Lower lobe of right lung (tissue), 2 donors: Measurements from ENCODE around the gene FUZ. TPM values are rescaled to one million over a fixed set of nuclear protein-coding genes. Genes with fewer than 3 reads are reported as not detected.
A peak's percentile ranks its signal among the peaks of the same experiment; 100 is the strongest.

ENCODE experiments used
- ATAC-seq, 2 donors: fragments of 200-7000 bp; cut with Tn5 transposase; one replicate each; pipeline ENCODE4 v1.9.1; 2020 to 2022; ENCODE audit warnings: mild to moderate bottlenecking in 2 of 2, moderate library complexity in 2 of 2
- DNase-seq: peaks from one replicate; pipeline ENCODE4 v3.0.0-alpha.2; 2020
- H3K27ac ChIP-seq: fragments of 200-600 bp; one replicate; pipeline ENCODE4 v1.8.0; 2022
- H3K27me3 ChIP-seq: fragments of 200-600 bp; one replicate; pipeline ENCODE4 v1.8.0; 2022; ENCODE audit warnings: low read depth
- H3K36me3 ChIP-seq: fragments of 200-600 bp; one replicate; pipeline ENCODE4 v1.8.0; 2022; ENCODE audit warnings: mild to moderate bottlenecking
- H3K4me1 ChIP-seq: fragments of 200-600 bp; one replicate; pipeline ENCODE4 v1.8.0; 2022
- H3K4me3 ChIP-seq: fragments of 200-600 bp; one replicate; pipeline ENCODE4 v1.8.0; 2022; ENCODE audit warnings: mild to moderate bottlenecking
- H3K9me3 ChIP-seq: fragments of 200-600 bp; one replicate; pipeline ENCODE4 v1.8.0; 2022
- intact Hi-C: fragments of 100-400 bp; cut with DNase I; formaldehyde crosslinking; loops from one replicate; pipeline ENCODE4 v1.11.0; 2022
- microRNA-seq: library from miRNA; unstranded; fragments of <30 nt; microRNA quantifications from one replicate; pipeline ENCODE4 v1.2.0, GENCODE V29; 2020; ENCODE audit warnings: borderline number of aligned reads
- total RNA-seq: library from RNA; stranded (reverse); fragmentation: NEBNext Ultra II Directional; extraction: Animal tissue kit (Norgen Biotek cat#: 25700); gene quantifications from one replicate; pipeline ENCODE4 v1.2.1, GENCODE V29; 2021
- TF ChIP-seq, protein P1 (sequence below): fragments of 200-600 bp; IDR thresholded peaks from one replicate; pipeline ENCODE4 v1.8.0; 2022; ENCODE audit warnings: antibody characterized with exemption, mild to moderate bottlenecking
- donor health status: DM: no; HTN: yes; CAD: no; lungs with severe emphysema.

The FUZ gene
- total RNA-seq, 1 donor from 2014 or later = 24.0 TPM

DNA sequence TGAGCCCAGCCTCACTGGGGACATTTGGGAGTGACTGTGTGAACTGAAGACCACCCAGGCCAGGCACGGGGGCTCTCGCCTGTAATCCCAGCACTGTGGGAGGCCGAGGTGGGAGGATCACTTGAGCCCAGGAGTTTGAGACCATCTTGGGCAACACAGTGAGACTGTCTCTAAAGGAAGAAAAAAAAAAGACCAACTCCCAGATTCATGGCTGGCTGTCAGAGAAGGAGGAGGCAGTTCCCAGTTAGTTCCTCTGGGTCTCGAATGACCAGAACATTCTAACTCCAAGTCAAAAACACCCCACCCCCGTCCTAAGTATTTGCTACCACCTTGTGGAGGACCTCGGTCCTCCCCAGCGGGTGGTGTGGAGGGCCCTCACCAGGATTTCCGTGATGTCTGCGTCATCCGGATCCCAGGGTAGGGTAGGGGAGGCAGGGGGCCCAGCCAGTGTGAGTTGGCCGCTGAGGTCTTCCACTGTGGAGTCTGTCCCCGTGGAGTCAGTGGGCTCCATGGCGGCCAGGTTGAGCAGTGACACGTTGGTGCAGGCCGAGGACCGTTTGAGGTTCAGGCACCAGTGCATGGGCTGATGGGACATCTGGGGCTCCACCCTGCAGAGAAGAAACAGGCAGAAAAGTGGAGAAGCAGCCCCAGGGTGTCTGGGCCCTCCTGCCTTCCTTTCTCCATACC is 51.3 kb downstream of the FUZ start:
- Histone ChIP-seq H3K4me3 (no peak overlapping the region), H3K4me1 (peaks cover 9% of the 10 kb centered on the region), H3K27ac (peak overlapping the region; percentile 59), H3K9me3 (no peaks in the 10 kb centered on the region), H3K27me3 (no peaks in the 10 kb centered on the region), H3K36me3 (no peaks in the 10 kb centered on the region)
- ATAC-seq (no peak), DNase-seq (no peak)
- TF ChIP-seq, protein P1, sequence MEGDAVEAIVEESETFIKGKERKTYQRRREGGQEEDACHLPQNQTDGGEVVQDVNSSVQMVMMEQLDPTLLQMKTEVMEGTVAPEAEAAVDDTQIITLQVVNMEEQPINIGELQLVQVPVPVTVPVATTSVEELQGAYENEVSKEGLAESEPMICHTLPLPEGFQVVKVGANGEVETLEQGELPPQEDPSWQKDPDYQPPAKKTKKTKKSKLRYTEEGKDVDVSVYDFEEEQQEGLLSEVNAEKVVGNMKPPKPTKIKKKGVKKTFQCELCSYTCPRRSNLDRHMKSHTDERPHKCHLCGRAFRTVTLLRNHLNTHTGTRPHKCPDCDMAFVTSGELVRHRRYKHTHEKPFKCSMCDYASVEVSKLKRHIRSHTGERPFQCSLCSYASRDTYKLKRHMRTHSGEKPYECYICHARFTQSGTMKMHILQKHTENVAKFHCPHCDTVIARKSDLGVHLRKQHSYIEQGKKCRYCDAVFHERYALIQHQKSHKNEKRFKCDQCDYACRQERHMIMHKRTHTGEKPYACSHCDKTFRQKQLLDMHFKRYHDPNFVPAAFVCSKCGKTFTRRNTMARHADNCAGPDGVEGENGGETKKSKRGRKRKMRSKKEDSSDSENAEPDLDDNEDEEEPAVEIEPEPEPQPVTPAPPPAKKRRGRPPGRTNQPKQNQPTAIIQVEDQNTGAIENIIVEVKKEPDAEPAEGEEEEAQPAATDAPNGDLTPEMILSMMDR = peak; percentile 20
- intact Hi-C loops = no loop called here

DNA sequence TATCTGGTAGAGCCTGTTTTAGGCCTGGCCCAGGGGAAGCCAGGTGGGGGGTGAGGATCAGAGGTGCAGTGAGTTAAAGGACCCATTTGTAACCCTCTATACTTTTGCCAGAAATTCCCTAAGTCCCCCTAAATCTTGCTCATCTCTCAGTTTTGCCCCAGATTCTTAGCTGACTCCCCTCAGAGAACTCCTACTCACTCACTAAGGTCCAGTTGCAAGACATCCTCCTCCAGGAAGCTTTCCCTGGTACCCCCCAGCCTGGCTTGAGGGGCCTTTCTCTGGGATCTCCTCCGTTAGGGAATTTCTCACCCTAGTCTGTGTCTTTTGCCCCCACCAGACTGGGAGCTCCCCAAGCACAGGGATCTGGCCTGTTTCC is 51.9 kb downstream of the FUZ start:
- H3K27ac ChIP-seq = peak overlapping the region; percentile 59
- intact Hi-C loops = no loop called here
- no peaks in the 10 kb centered on the region for H3K27me3 ChIP-seq

DNA sequence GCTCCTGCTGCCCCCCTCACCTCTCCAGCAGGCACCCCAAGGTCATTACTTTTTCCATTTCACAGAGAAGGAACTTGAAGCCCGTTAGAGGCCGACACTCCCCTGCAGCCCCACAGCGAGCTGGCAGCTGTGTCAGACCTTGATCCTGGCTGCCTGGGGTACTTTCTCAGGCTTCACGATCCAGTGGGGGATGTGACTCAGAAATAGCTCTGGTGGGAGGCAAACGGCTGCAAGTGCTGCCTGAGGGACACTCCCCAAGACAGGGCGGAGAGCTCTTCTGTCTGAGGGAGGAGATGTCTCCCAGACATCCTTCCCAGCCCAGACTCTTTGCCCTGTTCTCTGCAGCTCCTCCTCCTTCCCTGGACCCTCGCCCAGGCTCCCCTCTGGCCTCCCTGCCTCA is 54.8 kb downstream of the FUZ start:
- Histone ChIP-seq H3K4me3 (no peak overlapping the region), H3K27me3 (no peaks in the 10 kb centered on the region), H3K27ac (no peak overlapping the region), H3K36me3 (no peaks in the 10 kb centered on the region), H3K4me1 (no peaks in the 10 kb centered on the region), H3K9me3 (peaks cover 9% of the 10 kb centered on the region)
- ATAC-seq = no peak
- intact Hi-C loops = no loop called here
- TF ChIP-seq, protein P1 = no peak
- no peak for DNase-seq

More for the DNA sequence above, 51.9 kb downstream of the FUZ start:
- DNase-seq (no peak), ATAC-seq (no peak)
- Histone ChIP-seq H3K9me3 (peaks cover under 1% of the 10 kb centered on the region), H3K36me3 (no peaks in the 10 kb centered on the region), H3K4me3 (no peak overlapping the region), H3K4me1 (peaks cover 9% of the 10 kb centered on the region)
- TF ChIP-seq, protein P1 = no peak

Small RNA genes within 50 kb of the gene (microRNA-seq; reads per million reads assigned to microRNA genes)
- gene MIR4749 (not detected), gene MIR6799 (not detected), gene MIR6800 (not detected)

Other genes starting within 250 kb of the FUZ start
- gene NOSIP, start 232.7 kb downstream of the FUZ start, total RNA-seq = 47.2 TPM
- 7.6 TPM for gene PRRG2, start 232.0 kb downstream of the FUZ start, total RNA-seq
- gene PRR12, start 222.1 kb downstream of the FUZ start, total RNA-seq = 32.0 TPM
- gene RRAS, start 173.1 kb downstream of the FUZ start, total RNA-seq = 114 TPM
- gene SCAF1, start 171.1 kb downstream of the FUZ start, total RNA-seq = 59.4 TPM
- gene IRF3, start 147.4 kb downstream of the FUZ start, total RNA-seq = 99.8 TPM
- gene BCL2L12, start 147.4 kb downstream of the FUZ start, total RNA-seq = 17.0 TPM
- 88.3 TPM for gene PRMT1, start 136.0 kb downstream of the FUZ start, total RNA-seq
- gene ADM5, start 123.7 kb downstream of the FUZ start, total RNA-seq = 2.1 TPM
- gene CPT1C, start 122.2 kb downstream of the FUZ start, total RNA-seq = 3.8 TPM
- 1.2 TPM for gene TSKS, start 50.0 kb downstream of the FUZ start, total RNA-seq
- gene AP2A1, start 46.3 kb downstream of the FUZ start, total RNA-seq = 67.6 TPM
- gene MED25, start 5.0 kb upstream of the FUZ start, total RNA-seq = 65.8 TPM
- 124 TPM for gene PTOV1, start 37.9 kb upstream of the FUZ start, total RNA-seq
- 78.0 TPM for gene PNKP, start 54.3 kb upstream of the FUZ start, total RNA-seq
- gene AKT1S1, start 64.1 kb upstream of the FUZ start, total RNA-seq = 29.7 TPM
- gene TBC1D17, start 64.4 kb upstream of the FUZ start, total RNA-seq = 53.1 TPM
- gene IL4I1, start 83.6 kb upstream of the FUZ start, total RNA-seq = 1.6 TPM
- 13.8 TPM for gene ATF5, start 115.9 kb upstream of the FUZ start, total RNA-seq
- gene NUP62, start 116.2 kb upstream of the FUZ start, total RNA-seq = 36.5 TPM
- gene SIGLEC11, start 147.9 kb upstream of the FUZ start, total RNA-seq = 7.7 TPM
- gene VRK3, start 212.1 kb upstream of the FUZ start, total RNA-seq = 47.1 TPM
- gene ZNF473, start 212.7 kb upstream of the FUZ start, total RNA-seq = 6.8 TPM